HEK293 (cell line): Measurements from ENCODE around the gene PHRF1.

Experiments used
- BCL11A ChIP-seq: fragments of 450-650 bp; formaldehyde crosslinking; IDR thresholded peaks from 2 replicates; pipeline ENCODE4 v1.5.1; 2016; ENCODE audit warnings: low read depth, missing biosample characterization, missing genetic modification characterization
- CTCF ChIP-seq: fragments of 450-650 bp; formaldehyde crosslinking; IDR thresholded peaks from 2 replicates; pipeline ENCODE4 v1.5.1; 2016; ENCODE audit warnings: missing biosample characterization, missing genetic modification characterization
- ELK4 ChIP-seq: IDR thresholded peaks from 2 replicates; pipeline ENCODE4 v1.6.1; 2011; ENCODE audit warnings: mild to moderate bottlenecking, low read depth, low read length, borderline replicate concordance
- GLI4 ChIP-seq: fragments of 450-650 bp; formaldehyde crosslinking; IDR thresholded peaks from 2 replicates; pipeline ENCODE4 v1.5.1; 2016; ENCODE audit warnings: missing biosample characterization, missing genetic modification characterization
- YY1 ChIP-seq: fragments of 450-650 bp; formaldehyde crosslinking; IDR thresholded peaks from 2 replicates; pipeline ENCODE4 v1.5.1; 2018; ENCODE audit warnings: missing biosample characterization, missing genetic modification characterization
- ZNF366 ChIP-seq: fragments of 450-650 bp; formaldehyde crosslinking; conservative IDR thresholded peaks from 2 replicates; pipeline ENCODE4 v1.5.1; 2016; ENCODE audit warnings: missing biosample characterization, missing genetic modification characterization
- ZNF423 ChIP-seq: fragments of 450-650 bp; formaldehyde crosslinking; IDR thresholded peaks from 2 replicates; pipeline ENCODE4 v1.5.1; 2016; ENCODE audit warnings: missing biosample characterization, missing genetic modification characterization
- ZNF514 ChIP-seq: fragments of 450-650 bp; formaldehyde crosslinking; IDR thresholded peaks from 2 replicates; pipeline ENCODE4 v1.5.1; 2016; ENCODE audit warnings: missing biosample characterization, missing genetic modification characterization
- ZNF830 ChIP-seq: fragments of 450-650 bp; IDR thresholded peaks from 2 replicates; pipeline ENCODE4 v1.5.0; 2018; ENCODE audit warnings: missing biosample characterization, missing genetic modification characterization, low read depth, mild to moderate bottlenecking, moderate library complexity

- no peak for TF ChIP-seq CTCF (tag by site-specific recombination)
- no peak for TF ChIP-seq ELK4
- TF ChIP-seq ZNF366 (tag by site-specific recombination) = no peak
- TF ChIP-seq ZNF514 (tag by site-specific recombination) = no peak
- no peak for TF ChIP-seq ZNF830
- no peak for TF ChIP-seq GLI4
- no peak for TF ChIP-seq ZNF423 (tag by site-specific recombination)
- no peak for TF ChIP-seq YY1 (tag by site-specific recombination)
- no peak for TF ChIP-seq BCL11A (tag by site-specific recombination)
Measured at GRCh38 chr11:595400-595799, 19.1 kb downstream of the PHRF1 start.
